GM21367 (cell line): ENCODE data around the gene SUFU.

ENCODE experiments used
- ATAC-seq: cut with Tn5 transposase; IDR thresholded peaks from one replicate; pipeline ENCODE4 v1.9.1; 2021; ENCODE audit not compliant: unreplicated experiment

SUFU gene

DNA sequence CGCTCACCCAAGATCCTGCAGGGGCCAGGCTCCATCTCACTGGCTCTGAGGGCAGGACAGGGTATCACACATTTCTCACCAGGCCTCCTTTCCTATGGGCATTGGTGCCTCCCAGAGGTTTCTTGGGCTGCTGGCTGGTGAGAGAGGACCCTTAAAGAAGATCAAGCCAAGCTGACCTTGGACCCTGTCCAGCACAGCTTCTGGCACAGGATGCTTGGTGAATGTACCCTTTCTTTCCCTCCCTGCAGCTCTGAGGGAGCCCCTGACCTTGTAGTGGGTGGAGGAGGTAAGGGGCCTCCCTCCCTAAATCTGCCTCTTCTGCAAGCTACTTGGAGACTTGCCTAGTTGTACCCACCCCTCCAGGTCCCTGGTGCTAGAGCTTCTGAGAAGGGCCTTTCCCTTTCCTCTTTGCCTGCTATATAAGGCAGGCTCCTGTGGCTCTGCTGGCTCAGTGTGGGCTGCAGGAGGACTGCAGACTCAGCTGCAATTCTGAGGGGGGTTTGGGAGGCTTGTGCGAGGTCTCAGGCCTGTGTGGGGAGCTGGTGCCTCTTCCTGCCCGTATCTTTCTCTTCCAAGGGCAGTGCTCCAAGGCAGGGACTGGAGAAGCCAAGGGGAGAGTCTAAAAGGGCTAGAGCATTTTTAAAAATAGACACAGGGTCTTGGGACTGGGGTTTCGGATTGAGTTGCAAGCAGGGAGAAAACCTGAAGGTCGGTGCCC, 128.8 kb downstream of the SUFU start:
- ATAC-seq: no peak

DNA sequence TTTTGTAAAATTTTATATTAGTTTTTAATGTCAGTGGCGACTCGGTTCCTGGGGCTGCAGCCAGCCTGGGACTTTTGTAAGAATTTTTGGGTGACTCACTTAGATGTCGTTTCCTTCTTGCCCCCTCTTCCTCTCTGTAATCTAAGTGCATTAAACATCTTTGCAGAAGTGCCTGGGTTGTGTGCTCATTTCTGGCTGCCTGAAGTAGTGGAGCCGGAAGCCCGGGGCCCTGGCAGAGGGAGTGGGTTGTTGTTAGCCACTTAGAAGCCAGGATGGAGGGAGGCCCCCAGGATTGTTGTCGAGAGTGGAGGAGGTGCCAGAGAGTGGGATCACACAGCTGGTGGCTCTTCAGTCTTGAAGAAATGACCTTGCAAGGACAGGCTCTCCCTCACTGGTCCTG, 129.5 kb downstream of the SUFU start:
- no peak for ATAC-seq

DNA sequence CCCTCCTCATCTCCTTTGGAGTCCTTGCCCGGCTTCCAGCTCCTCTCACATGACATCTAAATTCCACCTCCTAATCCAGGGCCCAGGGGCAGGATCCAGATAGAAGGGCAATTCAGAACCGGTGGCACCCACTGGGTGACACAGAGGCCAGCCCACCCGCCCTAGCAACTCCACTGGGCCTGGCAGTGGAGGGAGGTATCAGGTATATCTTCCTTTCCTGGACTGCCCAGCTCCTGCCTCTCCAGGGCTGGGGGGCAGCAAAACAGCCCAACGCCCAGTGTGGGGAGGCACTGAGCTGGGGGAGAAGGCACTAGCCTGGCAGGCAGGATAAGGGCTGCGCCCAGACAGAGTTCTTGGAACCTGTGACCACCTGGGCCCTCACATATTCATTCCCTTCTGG, 130.1 kb downstream of the SUFU start:
- no peak for ATAC-seq

DNA sequence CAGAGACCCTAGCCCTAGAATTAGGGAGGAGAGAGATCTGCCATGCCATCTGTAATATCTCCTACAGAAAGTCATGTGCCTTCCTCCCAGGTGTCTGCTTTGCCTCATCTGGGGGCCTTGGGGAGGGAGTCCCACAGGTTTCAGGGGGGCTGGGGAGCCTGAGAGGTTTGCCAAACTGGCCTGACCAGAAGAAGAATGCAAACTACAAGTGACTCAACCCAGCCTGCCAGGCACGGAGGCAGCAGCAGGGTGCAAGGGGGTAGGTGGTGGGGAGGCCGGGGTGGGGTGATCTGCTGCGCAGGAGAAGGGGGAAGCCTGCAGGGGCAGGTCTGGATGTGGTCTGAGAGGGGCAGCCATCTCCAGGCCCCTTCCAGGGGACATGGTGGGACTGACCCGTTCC, 130.9 kb downstream of the SUFU start:
- no peak for ATAC-seq

DNA sequence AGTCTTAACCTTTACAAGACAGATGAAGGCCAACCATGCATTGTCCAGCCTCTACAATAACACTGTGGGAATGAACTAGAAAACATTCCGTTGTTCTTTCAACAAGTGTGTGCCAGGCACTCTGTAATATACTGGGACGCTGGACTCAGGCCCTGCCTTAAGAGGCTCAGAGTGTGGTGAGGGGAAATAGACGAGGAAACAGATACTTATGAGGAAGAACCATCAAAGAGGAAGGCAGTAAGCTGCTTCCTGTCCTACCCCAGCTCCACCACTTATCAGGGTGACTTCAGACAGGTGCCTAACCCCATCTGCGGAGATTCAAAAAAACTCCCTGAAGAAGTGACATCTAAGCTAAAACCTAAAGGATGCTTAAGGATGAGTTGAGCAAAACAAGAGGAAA, 131.6 kb downstream of the SUFU start:
- no peak for ATAC-seq

DNA sequence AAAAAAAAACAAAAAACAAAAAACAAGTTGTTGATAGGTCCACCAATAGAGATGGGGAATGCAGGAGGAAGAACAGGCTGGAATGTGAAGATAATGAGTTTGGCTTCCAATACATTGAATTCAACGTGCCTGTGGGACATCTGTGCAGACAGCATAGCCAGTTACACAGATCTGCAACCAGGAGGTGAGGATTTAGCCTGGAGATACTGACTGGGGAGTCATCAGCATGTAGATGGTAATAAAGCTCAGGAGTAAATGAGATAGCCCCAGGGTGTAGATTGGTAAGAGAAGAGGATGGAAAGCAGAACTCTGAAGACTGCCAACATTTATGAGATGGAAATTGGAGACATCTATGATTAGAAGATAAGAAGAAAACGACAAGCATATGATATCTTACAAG, 135.8 kb downstream of the SUFU start:
- no peak for ATAC-seq

DNA sequence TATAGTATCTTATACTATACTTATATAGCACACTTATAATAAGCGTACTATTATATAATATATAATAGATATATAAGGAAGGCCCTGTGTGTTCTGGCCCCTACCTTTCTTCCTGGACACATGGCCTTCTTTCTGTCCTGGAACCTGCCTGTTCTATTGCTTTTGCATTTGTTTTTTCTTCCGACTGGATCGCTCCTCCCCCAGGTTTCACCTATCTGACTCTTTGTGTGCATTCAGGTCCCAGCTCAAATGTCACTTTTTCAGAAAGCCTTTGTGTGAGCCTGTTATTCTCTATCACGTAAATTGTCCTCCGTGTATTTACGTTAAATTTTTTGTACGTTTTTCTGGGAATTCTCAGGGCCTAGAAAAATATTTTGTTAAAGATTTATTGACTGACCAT, 137.6 kb downstream of the SUFU start:
- no peak for ATAC-seq

DNA sequence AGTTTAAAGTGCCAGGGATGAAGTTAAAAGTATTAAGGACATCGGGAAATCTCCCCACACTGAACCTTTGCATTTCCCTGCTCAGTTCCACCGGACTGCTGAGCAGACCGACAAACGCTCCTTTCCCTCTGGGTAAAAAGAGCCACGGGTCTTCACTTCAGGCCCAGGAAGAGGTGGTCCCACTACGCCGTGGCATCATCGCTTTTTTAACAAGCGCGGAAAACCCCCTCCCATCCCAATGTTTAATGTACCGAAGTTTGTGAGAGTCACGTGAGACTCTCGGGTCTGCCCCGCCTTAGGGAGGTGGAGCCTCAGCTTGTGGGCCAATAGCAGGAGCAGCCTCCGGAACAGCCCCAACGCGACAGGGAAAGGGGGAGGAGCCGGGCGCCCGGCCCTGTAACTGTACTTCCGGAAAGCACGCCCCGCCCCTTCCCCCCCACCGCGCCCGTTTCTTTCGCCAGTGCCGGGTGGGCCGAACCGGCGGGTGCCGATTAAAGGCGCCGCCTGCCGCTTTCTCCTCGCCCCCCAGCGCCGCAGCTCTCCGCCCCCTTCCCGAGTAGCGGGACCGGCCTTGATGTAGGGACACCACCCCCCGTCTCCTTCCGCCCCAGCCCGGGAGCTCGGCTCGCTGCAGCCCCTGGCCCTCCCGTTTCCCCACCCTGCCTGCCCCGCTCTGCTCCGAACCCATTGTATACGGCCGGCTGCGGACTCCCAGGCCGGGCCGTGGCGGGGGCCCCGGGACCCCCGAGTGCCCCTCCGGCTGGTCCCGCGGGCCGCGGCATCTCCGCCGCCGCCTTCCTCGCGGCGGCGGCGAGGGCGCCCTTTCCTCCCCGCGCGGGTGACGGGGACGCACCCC, 138.3 kb downstream of the SUFU start:
- ATAC-seq: peak; percentile 40

DNA sequence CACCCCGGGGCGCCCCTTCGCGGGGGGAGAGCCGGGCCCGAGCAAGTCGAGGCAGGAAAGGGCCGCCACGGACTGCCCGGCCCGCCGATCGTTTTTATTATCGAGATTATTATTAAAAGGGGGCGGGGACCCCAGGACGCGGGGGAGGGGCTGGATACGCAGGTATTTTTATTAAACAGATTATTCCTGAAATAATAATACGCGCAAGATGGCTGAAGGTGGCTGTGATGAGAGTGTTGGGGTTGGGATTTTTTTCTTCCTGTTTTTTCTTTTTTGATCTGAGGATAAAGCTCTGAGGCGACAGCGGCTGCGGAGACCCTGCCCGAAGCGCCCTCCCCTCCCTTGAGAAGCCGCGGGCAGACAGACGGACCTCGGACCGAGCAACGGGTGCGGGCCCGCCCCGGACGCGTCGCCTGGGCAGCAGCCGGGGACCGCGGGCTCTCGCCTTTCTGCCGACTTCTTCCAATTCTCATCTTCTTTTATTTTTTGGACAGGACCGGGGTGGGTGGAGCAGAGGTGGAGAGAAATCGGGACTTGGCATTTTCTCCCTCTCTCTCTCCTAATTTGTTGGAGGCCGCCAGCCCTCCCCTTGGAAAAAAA, 139.1 kb downstream of the SUFU start:
- no peak for ATAC-seq

DNA sequence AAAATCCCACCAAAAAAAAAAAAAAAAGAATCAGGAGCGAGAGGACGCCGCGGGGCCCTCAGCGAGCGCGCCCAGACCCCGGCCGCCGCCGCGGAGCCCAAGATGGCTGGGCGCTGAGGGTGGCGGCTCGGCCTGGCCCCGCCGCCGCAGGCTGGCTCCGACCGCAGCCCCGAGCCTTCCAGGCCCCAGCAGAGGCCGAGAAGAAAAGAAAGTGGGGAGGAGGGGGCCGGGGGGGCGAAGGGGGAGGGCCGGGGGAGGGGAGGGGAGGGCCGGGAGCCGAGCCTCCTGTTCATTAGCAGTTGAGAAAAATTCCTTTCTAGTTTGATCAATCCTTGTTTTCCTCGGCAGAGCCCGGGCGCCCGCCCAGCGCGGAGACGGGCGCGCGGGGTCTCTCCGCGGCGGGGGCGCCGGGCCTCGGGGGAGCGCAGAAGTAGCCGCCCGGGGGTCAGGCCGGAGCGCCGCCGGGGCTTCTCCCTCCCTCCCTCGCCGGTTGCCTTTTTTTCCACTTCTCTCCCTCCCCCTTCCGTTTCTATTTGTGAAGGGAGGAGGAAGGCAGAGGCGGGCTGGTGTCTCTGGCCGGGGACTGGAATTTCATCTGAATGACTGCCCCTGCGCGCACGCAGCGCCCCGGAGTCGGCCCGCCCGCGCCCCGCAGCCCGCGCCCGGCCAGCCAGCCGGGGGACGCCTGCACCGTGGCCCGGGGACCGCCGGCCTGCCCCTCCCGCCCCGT, 139.7 kb downstream of the SUFU start:
- no peak for ATAC-seq

DNA sequence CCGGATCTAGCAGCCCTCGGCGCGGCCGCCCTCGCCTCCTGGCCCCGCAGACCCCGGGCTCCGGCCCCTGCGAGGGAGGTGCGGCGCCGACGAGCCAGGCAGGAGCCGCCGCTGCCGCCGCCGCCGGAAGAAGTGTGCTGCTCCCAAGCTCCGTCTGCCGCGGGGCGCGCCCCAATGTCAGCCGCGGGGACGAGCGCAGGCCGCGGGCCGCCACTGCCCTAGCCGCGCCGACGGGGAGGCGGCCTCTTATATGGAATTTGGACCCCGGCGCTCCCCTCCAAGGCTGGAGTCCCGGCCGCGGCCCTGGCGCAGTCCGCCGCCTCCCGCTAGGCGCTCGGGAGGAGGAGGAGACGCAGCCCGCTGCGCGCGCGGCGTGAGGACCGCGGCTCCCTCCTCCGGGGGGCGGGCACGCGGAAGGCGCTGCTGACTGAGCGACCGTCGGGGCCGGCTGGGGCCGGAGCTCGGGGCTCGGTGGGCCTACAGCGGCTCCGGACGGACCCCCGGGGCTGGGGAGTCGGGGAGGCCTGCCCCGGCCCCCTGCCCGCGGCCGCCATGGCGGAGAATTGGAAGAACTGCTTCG, 140.4 kb downstream of the SUFU start, which contains the start of gene TRIM8:
Gene TRIM8, plus strand, starts transcription at position 414 of the 580 bp plus-strand sequence. Its CDS starts 139 bp downstream, at position 553.
- no peak for ATAC-seq

DNA sequence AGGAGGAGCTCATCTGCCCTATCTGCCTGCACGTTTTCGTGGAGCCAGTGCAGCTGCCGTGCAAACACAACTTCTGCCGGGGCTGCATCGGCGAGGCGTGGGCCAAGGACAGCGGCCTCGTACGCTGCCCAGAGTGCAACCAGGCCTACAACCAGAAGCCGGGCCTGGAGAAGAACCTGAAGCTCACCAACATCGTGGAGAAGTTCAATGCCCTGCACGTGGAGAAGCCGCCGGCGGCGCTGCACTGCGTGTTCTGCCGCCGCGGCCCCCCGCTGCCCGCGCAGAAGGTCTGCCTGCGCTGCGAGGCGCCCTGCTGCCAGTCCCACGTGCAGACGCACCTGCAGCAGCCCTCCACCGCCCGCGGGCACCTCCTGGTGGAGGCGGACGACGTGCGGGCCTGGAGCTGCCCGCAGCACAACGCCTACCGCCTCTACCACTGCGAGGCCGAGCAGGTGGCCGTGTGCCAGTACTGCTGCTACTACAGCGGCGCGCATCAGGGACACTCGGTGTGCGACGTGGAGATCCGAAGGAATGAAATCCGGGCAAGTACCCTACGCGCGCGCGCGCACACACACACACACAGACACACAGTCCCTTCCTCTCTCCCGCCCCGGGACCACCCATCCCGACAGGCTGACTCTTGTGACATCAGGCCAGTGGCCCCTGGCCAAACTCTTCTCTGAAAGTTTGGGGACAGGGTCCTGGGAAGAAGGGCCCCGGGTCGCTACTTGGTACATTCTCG, 141.0 kb downstream of the SUFU start:
- no peak for ATAC-seq

DNA sequence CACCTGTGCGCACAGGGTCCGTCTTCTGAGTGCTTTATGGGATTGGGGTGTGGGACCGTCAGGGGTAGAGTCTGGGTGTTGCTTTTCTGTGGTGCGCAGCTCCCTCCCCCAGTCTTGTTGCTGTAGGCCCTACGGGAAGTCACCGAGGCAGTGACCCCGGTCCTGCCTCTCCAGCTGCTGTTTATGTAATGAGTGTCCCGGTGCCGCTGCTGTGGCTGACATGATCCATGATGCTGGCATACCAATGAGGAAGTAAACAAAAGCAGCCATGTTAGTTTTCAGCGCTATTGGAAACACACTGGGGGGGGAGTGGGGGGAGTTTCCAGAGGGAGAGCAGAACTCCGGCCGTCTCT, 141.6 kb downstream of the SUFU start:
- ATAC-seq: no peak

DNA sequence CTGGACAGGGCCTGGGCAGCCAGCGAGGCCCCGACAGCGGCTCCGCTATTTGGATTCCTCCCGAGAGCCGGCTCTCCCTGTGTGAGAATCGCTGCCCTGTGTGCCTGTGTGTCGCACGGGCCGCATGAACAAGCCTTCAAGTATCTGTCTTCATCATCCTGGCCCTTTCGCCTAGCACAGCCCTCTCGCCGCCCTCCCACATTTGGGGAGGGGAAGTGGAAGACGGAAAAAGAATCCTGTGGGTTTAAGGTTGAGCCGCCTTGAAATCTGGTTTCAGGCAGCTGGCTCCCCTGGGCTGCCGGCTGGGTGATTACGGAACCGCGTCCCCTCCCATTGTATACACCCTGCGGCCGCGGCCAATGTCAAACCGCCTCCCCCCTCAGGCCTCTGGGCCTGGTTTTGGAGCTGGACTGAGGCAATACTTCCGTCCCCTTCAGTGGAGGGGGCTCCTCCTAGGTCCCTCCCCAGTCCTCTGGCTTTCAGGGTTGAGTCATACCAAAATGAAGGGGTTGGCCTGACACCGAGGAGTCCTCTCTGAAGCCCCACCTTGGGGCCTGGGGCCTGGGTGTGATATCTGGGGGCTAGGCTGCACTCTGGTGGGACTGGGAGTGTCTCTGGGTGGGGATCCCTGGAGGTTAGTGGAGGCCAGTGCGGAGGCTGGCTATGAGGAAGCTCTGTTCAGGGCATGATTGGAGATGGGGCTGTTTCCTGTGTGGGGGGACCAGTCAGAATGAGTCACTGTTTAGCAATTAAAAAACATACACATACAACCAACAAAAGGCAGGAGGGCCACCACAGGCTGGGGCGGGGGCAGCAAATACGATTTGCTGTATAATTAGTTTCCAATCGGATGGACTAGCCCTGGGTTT, 142.2 kb downstream of the SUFU start:
- peak; percentile 16 for ATAC-seq

DNA sequence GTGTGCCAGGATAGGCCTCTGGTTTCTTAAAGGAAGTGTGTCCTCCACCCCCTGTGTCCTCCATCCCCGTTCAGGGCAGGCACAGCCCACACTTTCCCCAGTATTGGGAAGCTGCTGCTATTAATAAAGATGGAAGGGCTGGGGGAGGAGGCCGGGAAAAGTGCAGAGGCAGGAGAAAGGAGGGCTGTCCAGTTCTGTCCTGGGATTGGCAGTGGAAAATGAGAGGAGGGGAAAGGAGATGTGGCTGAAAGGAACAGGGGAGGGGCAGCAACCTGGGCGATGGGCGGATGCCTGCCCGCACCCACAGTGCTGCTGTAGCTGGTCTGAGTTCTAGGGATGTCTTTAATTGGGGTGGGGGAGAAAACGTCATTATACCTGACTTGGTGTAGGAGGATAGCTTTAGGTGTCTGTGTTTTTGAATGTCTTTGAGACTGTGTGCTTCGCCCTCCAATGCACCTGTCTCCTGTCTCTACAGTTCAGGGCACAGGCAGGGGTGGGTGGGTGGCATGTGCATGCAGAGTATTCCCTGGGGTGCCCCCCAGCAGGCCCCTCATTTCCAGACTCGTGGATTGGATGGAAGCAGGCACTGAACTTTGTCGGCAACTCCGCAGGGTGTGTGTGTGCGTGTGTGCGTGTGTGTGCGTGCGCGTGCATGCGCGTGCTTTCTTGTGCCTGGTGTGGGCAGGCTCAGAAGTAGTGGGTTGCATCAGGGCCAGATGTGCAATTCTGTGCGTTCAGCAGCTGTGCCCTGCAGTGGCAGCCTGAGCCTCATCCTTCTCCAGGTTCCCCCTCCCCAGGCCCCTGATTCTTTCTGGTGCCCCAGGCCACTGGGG, 143.1 kb downstream of the SUFU start:
- no peak for ATAC-seq

DNA sequence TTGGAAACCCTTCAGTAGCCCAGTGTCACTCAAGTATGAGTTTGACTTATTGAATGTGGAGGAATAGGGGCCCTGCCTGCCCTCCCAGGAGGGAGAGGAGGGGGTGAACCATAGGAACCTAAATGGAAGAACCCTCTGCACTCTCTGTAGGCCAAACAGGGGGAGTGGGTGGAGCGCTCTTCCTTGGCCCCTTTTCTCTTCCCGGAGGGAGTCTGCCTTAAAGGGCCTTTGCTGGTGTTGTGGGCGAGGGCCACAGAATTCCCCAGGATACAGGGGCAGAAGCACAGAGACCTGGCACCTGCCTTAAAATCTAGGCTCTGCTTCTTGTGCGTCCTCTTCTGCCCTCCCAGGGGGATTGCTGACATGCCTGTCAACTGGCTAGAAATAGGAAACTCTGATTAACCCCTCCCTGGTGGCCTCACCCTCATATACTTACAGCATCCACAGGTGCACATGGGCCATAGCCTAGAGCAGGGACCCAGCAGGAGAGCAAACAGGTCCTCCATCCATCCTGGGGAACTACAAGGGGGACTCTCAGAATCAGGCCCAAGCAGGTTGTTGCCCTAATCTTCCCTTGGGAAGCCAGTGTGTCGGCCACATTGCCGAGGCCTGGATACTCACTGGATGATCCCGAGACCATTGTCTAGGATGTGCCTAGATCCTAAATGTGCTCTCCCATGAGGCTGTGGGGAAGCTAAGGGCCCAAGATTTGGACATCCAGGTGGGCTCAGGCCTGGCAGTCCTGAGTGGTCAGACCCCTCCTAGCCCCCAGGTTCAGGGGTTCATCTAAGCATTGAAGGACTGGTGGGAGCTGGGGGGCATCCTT, 143.9 kb downstream of the SUFU start:
- ATAC-seq: no peak

DNA sequence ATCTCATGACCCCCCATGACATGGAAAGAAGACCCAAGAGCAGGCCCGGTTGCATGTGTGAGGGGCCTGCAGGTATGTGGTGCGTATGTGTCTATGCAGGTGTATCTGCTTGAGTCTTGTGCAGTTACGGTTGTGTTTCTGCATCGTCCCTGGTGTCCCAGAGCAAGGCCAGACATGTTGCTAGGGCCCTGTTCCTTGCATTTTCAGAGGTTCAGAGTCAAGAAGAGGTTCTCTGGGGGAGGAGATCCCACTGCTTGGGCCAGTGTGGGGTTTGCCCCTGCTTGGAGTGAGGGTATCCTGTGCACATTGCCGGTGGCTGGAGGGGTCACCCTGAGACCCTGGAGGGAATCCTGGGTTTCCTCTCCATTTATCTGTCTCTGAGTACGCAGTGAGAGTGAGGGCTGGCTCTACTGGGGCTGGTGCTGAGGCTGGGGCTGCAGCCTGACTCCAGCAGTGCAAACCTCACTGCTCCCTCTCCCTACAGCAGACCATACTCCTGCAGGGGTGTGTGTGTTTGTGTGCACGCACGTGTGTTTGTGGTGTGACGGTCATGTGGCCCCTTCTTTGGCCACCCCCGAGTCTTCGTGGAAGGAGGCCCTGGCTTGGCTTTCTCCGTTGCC, 144.6 kb downstream of the SUFU start:
- ATAC-seq: no peak
